OCI-LY1 (cell line): ENCODE results near the gene TRIM10.

Source experiments
- H2AFZ ChIP-seq: fragments of 200-600 bp; sonication (generic), shearing (Covaris generic); 2 replicates; pipeline ENCODE4 v1.6.0; 2014; ENCODE audit warnings: antibody characterized with exemption, mild to moderate bottlenecking, low read length
- H3F3A ChIP-seq: fragments of 200-600 bp; sonication (generic), shearing (Covaris generic); 2 replicates; pipeline ENCODE4 v1.6.0; 2014; ENCODE audit warnings: mild to moderate bottlenecking, antibody characterized with exemption, low read length, moderate library complexity; ENCODE audit not compliant: insufficient read depth
- H3K27ac ChIP-seq: fragments of 200-600 bp; sonication (generic); 2 replicates; pipeline ENCODE4 v1.5.1; 2014; ENCODE audit warnings: low read length, mixed run types, mild to moderate bottlenecking, low read depth; ENCODE audit not compliant: poor library complexity, severe bottlenecking
- H3K27me3 ChIP-seq: fragments of 200-600 bp; sonication (generic); 2 replicates; pipeline ENCODE4 v1.6.0; 2014; ENCODE audit warnings: antibody characterized with exemption, mild to moderate bottlenecking, low read length, moderate library complexity; ENCODE audit not compliant: insufficient read depth
- H3K36me3 ChIP-seq: fragments of 200-600 bp; sonication (generic); 2 replicates; pipeline ENCODE4 v1.6.1; 2014; ENCODE audit warnings: mild to moderate bottlenecking, antibody characterized with exemption, low read length, moderate library complexity, mixed read lengths; ENCODE audit not compliant: insufficient read depth
- H3K4me1 ChIP-seq: fragments of 200-600 bp; sonication (generic); 2 replicates; pipeline ENCODE4 v1.5.1; 2014; ENCODE audit warnings: mild to moderate bottlenecking, low read length, moderate library complexity; ENCODE audit not compliant: insufficient read depth, severe bottlenecking
- H3K4me2 ChIP-seq: fragments of 200-600 bp; sonication (generic), shearing (Covaris generic); 2 replicates; pipeline ENCODE4 v1.6.1; 2014; ENCODE audit warnings: low read length
- H3K4me3 ChIP-seq: fragments of 200-600 bp; sonication (generic); 2 replicates; pipeline ENCODE4 v1.5.1; 2014; ENCODE audit warnings: low read length, low read depth, mild to moderate bottlenecking, mixed read lengths; ENCODE audit not compliant: poor library complexity, severe bottlenecking
- H3K79me2 ChIP-seq: fragments of 200-600 bp; shearing (Covaris generic); 2 replicates; pipeline ENCODE4 v1.6.1; 2016; ENCODE audit warnings: mixed run types, low read length, mixed read lengths; ENCODE audit not compliant: insufficient read depth
- H3K9ac ChIP-seq: fragments of 200-600 bp; sonication (generic), shearing (Covaris generic); 2 replicates; pipeline ENCODE4 v1.6.1; 2014; ENCODE audit warnings: mild to moderate bottlenecking, low read length, mixed read lengths
- H3K9me2 ChIP-seq: fragments of 200-600 bp; sonication (generic), shearing (Covaris generic); 2 replicates; pipeline ENCODE4 v1.6.1; 2014; ENCODE audit warnings: low read depth, mild to moderate bottlenecking, low read length, mixed read lengths
- H3K9me3 ChIP-seq: fragments of 200-600 bp; shearing (Covaris generic); 2 replicates; pipeline ENCODE4 v1.6.1; 2014; ENCODE audit warnings: low read length, mixed read lengths
- H4K20me1 ChIP-seq: fragments of 200-600 bp; sonication (generic), shearing (Covaris generic); 2 replicates; pipeline ENCODE4 v1.6.0; 2016; ENCODE audit warnings: mild to moderate bottlenecking, low read length; ENCODE audit not compliant: insufficient read depth
- CTCF ChIP-seq: fragments of 200-600 bp; sonication (generic), shearing (Covaris generic); IDR thresholded peaks from 2 replicates; pipeline ENCODE4 v1.5.1; 2017; ENCODE audit warnings: mild to moderate bottlenecking, antibody characterized with exemption, low read length, moderate library complexity, mixed read lengths
- EZH2 ChIP-seq: fragments of 200-600 bp; sonication (generic), shearing (Covaris generic); IDR thresholded peaks from 2 replicates; pipeline ENCODE4 v1.8.0; 2017; ENCODE audit warnings: borderline replicate concordance, mixed run types, mild to moderate bottlenecking, antibody characterized with exemption, low read length, moderate library complexity, mixed read lengths

The TRIM10 gene

GRCh38 chr6:30154061-30154460, 7.0 kb downstream of the TRIM10 start:
- Histone ChIP-seq H3K27ac (no peak overlapping the region), H3K9ac (no peak overlapping the region), H3K4me3 (no peak overlapping the region), H3F3A (no peaks in the 10 kb centered on the region), H3K4me2 (no peak overlapping the region), H3K9me2 (no peaks in the 10 kb centered on the region), H3K27me3 (peaks cover 4% of the 10 kb centered on the region), H3K36me3 (no peaks in the 10 kb centered on the region), H3K9me3 (no peaks in the 10 kb centered on the region), H4K20me1 (no peaks in the 10 kb centered on the region), H2AFZ (no peak overlapping the region), H3K79me2 (no peaks in the 10 kb centered on the region), H3K4me1 (no peaks in the 10 kb centered on the region)
- TF ChIP-seq EZH2 (no peak), CTCF (no peak)

GRCh38 chr6:30152910-30153610, 8.0 kb downstream of the TRIM10 start:
- Histone ChIP-seq H3K27me3 (peaks cover 4% of the 10 kb centered on the region), H3K27ac (no peak overlapping the region), H3K9me2 (no peaks in the 10 kb centered on the region), H3F3A (no peaks in the 10 kb centered on the region), H3K4me2 (no peak overlapping the region), H3K4me3 (no peak overlapping the region), H3K9me3 (no peaks in the 10 kb centered on the region), H3K36me3 (no peaks in the 10 kb centered on the region), H3K9ac (no peak overlapping the region), H4K20me1 (no peaks in the 10 kb centered on the region), H3K4me1 (no peaks in the 10 kb centered on the region), H3K79me2 (no peaks in the 10 kb centered on the region), H2AFZ (no peak overlapping the region)
- TF ChIP-seq EZH2 = no peak
- TF ChIP-seq CTCF = no peak

- Histone ChIP-seq H4K20me1 (no peaks in the 10 kb centered on the region), H3K9ac (no peak overlapping the region), H3K27me3 (peaks cover 4% of the 10 kb centered on the region), H2AFZ (no peak overlapping the region), H3K9me3 (no peaks in the 10 kb centered on the region), H3K4me1 (no peaks in the 10 kb centered on the region), H3K4me2 (no peak overlapping the region), H3K9me2 (no peaks in the 10 kb centered on the region), H3K79me2 (no peaks in the 10 kb centered on the region), H3K27ac (no peak overlapping the region), H3F3A (no peaks in the 10 kb centered on the region), H3K4me3 (no peak overlapping the region), H3K36me3 (no peaks in the 10 kb centered on the region)
- TF ChIP-seq CTCF (no peak), EZH2 (no peak)
Observed at GRCh38 chr6:30152016-30152673, 8.9 kb downstream of the TRIM10 start.
